H4 (cell line): ENCODE data around the gene BSN. TPM values are rescaled to one million over a fixed set of nuclear protein-coding genes. Genes with fewer than 3 reads are reported as not detected.

Experiments
- DNase-seq: peaks from one replicate; pipeline ENCODE4 v3.0.0-alpha.2; 2015; ENCODE audit warnings: low spot score
- total RNA-seq: library from RNA; depleted of rRNA; stranded (reverse); fragments of >200 nt; shearing (Covaris generic); gene quantifications from 2 replicates; pipeline ENCODE4 v1.2.3, GENCODE V29; 2014

The BSN gene
- total RNA-seq, 1 experiment from 2014 or later = 0.04 TPM

DNA sequence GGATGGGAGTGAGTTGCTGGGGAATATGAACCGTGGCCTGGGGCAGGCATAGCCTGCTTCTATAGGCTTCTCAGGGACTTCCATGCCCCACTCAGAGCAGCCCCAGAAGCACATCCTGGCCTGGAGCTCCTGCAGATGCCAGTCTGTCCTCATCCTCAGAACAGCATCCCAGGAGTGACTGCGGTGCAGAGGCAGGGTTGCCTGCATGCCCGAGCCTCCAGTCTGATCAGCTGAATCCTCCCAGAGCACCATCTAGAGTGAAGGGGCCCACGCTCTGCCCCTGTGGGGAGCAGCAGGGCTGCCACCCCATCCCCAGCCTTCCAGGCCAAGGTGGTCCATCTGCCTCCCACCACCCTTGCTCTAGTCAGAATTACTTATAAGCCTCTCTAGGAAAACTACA, 75.2 kb downstream of the BSN start:
- no peak for DNase-seq

DNA sequence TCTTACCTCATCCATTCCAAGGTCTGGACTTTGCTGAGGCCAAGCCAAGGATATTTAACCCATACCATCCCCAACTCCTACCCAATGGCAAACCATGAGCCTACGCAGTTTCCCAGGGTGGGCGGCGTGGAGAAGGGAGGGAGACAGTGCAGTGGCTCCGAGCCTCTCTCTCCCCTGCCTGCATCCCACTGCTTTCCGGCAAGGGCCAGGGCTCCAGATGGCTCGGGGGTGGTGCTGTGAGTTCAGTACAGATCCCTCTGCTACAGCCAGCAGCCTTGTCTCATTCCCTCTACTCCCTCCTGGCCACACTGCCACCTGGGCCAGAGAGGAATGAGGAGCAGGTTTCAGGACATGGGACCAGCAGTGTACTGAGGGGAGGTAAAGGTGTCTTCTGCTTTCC, 75.6 kb downstream of the BSN start:
- no peak for DNase-seq

DNA sequence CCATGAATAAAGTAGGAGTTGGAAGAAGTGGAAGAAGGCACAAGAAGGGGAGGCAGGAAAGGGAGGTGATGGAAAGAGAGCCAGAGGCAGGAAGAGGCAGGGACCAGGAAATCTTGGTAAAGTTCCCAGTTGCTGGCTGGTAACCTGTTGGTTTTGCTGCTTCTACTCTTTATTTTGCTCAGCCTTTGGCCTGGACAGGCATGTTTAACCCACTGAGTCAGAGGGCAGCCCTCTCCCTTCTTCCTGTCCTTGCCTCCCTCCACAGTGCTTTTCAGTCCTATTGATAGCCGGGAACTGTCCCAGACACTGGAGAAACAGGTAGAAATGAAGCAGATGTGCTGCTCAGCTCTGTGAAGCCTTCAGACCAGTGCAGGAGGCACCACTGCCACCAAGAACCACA, 76.5 kb downstream of the BSN start:
- DNase-seq = no peak

DNA sequence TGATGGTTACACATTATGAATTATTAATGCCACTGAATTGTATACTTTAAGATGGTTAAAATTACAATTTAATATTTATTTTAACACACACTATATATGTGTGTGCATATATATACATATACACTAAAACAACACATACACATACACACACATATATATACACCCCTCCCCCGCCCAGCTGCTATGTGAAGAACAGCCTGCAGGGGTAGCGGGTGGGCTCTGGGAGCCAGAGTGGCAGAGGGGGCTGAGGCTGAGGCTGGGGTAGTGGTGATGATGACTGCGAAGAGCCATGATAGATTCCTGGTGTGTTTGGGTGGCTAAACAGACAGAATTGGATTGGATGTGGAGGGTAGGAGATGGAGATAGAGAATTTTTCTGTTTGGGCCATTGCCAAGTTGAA, 80.5 kb downstream of the BSN start:
- no peak for DNase-seq

DNA sequence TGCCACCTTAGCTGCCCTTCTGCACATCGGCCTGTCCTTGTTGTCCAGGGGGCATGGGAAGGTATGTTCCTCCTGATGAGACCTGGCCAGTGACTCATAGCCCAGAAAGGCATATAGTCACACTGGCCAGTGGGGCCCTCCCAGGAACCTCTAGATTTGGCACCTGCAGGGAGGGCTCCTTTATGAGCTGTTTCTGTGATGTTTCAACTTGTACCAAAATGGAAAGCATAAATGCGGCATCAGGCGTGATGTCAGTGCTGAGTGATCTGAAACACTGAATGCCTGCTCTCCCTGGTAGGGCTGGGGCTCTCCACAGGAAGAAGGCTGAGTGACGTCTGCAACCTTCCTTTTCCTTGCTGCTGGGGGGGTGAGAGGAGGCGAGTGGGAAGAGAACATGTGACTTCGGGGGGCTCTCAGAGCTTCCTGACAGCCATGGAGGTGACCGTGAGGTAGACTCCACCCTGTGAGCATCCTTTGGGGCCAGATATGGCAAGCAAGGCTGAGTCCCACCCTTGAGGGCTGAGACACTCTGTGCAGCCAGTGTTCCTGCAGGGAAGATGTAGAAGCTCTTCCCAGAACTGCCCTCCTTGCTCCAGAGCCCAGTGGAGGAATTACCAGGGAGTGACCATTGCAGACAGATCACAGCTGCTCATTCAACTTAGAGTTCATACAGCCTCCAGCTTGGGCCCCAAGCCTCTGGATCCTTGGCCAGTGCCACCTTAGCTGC, 82.8 kb downstream of the BSN start:
- no peak for DNase-seq

DNA sequence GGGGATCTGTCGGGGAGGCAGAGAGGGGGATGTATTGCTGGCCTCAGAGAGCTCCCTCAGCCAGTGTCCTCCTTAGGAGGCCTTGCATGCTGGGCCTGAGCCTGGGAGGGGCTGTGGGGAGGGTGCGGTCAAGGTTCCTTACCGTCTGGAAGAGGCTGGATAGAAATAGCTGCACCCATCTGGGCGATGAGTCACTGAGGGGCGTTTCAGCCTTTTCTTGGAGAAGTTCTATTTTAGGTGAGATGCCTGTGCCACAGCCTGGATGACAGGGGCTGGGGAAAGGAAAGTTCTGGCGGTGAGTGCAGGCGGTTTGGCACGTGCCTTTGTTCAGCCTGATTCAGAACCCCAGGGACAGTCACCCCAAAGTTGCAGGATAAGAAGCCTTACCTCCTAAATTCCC, 84.2 kb downstream of the BSN start:
- DNase-seq = peak; percentile 80

DNA sequence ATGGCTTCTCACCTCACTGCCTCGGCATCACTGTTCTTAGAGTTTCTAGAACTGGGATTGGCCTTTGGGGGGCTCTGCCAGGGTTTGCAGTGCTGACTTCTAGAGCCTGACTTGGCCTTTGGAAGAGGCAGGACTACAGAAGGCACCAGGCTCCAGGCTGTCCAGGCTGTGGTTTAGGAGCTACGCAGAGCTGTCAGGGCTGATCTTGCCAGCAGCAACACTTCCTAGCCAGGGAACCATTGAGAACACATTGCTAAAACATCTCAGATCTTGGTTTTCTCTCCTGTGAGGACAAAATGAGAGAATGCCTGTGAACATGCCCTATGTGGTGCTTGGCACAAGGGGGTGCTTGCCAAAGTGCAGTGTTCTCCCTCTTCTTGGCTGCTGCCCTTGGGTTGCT, 85.3 kb downstream of the BSN start:
- DNase-seq = no peak

DNA sequence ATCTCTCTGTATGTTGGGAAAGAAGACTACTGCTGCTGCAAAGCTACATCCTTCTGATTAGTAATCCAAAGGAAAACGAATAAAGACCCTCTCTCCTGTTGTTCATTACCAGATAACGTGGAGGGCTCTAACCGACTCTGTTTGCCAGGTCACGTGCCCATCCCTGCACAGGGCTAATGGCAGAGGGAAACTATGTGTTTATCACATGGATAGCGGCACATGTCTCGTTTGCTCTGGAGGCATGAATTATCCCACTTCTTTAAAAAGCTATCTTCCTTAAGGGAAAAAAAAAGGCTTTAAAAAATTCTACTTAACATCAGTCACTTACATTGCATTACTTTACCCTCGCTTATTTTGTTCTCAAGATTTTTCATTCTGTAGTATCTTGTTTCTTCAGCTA, 87.0 kb downstream of the BSN start:
- no peak for DNase-seq

DNA sequence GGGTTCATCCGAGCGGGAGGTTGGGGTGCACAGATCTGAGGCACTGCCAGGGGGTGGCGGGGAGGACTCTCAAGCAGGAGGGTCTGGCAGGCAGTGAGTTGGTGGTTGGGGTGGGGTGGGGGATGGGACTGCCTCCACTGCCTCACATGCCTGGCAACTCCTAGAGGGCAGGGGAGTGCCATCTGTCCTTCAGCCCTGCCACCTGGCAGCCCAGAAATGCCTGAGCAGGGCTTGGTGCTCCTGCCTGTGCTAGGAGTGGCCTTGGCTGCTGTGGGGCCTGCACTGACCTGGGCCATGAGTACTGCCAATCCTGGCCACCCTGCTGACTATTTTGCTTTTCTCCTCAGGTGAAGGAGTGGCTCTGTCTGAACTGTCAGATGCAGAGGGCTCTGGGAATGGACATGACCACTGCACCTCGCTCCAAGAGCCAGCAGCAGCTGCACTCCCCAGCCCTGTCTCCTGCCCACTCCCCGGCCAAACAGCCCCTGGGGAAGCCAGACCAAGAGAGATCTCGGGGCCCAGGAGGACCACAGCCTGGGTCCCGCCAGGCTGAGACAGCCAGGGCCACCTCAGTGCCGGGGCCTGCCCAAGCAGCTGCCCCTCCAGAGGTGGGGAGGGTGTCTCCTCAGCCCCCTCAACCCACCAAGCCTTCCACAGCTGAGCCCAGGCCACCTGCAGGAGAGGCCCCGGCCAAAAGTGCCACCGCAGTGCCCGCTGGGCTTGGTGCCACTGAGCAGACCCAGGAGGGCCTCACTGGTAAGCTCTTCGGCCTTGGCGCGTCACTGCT, 87.8 kb downstream of the BSN start:
- DNase-seq = no peak

DNA sequence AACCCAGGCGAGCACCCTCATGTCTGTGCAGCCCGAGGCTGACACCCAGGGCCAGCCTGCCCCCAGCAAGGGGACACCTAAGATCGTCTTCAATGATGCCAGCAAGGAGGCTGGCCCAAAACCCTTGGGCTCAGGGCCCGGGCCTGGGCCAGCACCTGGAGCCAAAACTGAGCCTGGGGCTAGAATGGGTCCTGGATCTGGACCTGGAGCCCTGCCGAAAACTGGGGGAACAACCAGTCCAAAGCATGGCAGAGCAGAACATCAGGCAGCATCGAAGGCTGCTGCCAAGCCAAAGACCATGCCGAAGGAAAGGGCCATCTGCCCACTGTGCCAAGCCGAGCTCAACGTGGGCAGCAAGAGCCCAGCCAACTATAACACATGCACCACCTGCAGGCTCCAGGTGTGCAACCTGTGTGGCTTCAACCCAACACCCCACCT, 88.5 kb downstream of the BSN start:
- no peak for DNase-seq

DNA sequence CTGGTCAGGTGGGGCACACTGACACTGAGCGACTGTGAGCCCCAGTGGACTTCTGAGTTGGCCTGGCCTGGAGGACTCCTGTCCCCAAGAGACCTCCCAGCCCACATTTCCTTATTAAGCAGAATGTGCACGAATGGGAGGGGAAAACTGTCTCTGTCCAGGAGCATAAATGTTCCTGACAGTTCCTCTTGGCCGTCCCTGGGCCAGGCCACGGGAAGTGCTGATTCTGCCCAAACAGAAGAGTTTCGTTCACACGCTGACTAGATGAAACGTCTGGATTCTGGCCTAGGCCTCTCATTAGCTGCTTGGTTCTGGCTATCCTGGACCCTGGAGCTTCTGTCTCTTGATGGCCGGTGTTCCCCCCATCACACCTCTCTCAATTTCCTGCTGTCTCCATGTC, 90.4 kb downstream of the BSN start:
- DNase-seq = no peak

DNA sequence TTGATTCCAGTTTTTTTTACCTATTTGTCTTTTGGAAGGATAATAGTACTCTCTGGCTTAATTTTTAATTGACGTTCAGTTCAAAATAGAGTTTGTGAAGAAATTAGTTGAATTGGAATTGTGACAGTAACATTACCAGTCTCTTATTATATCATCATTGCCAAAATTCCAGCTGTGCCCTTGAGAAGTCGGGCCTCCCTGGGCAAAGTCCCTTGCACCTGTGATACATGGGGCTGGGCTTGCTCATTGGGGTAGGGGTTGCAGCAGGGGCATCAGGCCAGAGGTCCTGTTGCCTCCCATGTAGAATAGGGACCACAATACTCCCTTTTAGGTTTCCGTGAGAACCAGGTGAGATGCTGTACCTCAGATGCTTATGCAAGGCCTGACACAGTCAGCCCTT, 92.0 kb downstream of the BSN start:
- DNase-seq = no peak

DNA sequence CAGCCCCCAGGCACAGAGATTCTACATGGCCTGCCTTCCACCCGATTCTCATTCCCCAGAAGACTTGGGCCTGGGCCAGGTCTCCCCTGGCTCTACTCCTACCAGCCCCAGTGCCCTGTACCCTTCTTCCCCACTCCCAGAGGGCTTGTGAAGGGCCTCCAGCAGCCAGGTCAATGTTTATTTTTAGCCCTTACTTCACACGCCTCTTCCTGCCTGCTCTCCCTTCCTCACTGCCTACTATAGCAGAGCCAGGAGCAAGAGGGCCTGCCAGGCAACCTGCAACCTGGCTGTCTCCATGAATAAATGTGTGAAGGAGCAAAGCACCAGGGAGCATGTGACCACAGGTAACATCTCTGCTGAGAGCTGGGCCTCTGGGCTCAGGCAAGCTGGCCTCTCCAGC, 93.5 kb downstream of the BSN start:
- no peak for DNase-seq

DNA sequence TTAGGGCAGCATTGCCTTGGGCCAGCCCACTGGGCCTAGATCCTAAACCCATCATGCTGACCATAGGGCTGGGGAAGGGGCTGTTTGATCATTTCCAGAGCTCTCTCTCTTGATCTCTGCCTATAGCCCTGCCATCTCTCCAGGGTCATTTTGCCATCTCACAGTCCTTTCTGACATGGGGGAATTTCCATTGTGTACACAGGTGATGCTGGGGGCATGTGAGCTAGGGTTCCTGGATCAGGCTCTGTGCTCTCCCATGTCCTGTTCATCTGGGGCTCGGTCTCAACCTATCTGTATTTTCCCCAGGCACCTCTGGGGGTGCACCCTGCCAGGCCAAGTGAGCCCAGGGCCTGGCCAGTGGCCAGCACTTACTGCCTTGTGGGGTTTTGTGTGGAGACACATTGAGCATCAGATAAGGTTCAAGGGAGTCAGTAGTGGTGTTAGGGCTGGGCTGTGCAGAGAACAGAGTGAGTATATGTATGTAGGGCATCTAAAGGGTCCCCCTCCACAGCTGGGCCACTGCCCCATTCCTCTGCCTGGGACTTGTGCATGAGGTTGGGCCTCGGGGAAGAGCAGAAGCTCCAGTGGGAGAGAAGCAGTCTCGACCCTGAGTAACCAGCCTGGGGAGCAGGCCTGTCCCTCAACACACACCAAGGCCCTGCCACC, 94.2 kb downstream of the BSN start:
- DNase-seq = no peak

DNA sequence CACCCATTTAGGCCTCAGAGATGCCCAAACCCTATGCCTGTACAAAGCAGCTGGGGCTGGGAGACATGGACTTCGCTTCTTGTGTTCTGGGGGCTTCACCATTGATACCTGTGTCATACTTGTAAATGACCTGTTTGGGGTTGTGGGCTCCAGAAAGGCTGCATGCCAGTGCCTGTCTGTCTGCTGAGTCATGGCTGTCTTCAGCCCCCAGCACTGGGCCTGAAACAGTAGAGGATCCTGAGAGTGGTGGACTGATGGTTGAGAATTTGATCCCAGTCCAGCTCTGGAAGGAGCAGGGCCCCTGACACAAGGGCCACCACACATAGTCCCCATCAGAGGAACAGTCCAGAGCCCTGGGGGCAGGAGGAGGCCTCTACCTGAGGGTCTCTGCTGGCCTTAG, 95.3 kb downstream of the BSN start:
- no peak for DNase-seq

DNA sequence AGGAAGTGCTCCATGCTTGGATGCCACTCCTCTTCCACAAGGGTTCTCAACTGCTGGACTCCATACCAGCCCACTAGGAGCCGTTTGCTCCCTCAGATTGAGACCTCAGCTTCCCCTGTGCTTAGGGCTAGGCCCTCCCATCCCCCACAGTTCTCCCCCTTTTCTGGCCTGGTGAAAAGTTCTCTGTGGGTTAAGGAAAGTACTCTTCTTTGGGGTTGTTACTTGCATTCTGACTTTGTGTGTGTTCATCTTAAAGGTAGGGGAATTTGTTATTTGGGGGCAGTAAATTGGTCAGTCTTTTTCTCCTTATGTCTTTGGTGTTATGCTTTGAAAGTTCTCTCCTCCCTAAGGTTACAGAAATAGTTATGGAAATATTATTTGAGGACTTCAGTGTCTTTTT, 95.9 kb downstream of the BSN start:
- no peak for DNase-seq

DNA sequence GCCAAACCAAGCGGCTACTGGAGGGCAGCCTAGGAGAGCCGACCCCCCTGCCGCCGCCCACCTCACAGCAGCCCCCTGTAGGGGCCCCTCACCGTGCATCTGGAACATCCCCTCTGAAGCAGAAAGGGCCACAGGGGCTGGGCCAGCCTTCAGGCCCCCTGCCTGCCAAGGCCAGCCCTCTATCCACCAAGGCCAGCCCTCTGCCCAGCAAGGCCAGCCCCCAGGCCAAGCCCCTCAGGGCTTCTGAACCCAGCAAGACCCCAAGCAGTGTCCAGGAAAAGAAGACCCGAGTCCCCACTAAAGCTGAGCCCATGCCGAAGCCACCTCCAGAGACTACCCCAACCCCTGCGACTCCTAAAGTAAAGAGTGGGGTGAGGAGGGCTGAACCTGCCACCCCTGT, 96.4 kb downstream of the BSN start:
- DNase-seq = no peak

DNA sequence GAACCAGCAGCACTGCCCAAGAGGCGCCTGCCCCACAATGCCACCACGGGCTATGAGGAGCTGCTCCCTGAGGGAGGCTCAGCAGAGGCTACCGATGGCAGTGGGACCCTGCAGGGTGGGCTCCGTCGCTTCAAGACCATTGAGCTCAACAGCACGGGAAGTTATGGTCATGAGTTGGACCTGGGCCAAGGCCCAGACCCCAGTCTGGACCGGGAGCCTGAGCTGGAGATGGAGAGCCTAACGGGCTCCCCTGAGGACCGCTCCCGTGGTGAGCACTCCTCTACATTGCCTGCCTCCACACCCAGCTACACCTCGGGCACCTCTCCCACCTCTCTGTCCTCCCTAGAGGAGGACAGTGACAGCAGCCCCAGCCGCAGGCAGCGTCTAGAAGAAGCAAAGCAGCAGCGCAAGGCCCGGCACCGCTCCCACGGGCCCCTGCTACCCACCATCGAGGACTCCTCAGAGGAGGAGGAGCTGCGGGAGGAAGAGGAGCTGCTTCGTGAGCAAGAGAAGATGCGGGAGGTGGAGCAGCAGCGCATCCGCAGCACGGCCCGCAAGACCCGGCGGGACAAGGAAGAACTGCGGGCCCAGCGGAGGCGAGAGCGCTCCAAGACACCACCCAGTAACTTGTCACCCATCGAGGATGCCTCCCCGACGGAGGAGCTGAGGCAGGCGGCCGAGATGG, 98.1 kb downstream of the BSN start:
- DNase-seq = no peak

DNA sequence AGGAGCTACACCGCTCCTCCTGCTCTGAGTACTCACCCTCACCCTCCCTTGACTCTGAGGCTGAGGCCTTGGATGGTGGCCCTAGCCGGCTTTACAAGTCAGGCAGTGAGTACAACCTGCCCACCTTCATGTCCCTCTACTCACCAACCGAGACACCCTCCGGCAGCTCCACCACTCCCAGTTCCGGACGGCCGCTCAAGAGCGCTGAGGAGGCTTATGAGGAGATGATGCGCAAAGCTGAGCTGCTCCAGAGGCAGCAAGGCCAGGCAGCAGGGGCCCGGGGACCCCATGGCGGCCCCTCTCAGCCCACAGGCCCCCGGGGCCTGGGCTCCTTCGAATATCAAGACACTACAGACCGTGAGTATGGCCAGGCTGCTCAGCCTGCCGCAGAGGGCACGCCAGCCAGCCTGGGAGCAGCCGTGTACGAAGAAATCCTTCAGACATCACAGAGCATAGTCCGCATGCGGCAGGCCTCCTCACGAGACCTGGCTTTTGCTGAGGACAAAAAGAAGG, 98.7 kb downstream of the BSN start:
- DNase-seq = no peak

DNA sequence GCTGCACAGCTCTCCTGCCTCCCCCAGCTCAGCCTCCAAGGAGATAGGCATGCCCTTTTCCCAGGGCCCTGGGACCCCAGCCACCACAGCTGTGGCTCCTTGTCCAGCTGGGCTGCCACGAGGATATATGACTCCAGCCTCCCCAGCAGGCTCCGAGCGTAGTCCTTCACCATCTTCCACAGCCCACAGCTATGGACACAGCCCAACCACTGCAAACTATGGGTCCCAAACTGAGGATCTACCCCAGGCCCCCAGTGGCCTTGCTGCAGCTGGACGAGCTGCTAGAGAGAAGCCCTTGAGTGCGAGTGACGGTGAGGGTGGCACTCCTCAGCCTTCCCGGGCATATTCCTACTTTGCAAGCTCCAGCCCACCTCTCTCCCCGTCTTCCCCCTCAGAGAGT, 99.3 kb downstream of the BSN start:
- DNase-seq = no peak

DNA sequence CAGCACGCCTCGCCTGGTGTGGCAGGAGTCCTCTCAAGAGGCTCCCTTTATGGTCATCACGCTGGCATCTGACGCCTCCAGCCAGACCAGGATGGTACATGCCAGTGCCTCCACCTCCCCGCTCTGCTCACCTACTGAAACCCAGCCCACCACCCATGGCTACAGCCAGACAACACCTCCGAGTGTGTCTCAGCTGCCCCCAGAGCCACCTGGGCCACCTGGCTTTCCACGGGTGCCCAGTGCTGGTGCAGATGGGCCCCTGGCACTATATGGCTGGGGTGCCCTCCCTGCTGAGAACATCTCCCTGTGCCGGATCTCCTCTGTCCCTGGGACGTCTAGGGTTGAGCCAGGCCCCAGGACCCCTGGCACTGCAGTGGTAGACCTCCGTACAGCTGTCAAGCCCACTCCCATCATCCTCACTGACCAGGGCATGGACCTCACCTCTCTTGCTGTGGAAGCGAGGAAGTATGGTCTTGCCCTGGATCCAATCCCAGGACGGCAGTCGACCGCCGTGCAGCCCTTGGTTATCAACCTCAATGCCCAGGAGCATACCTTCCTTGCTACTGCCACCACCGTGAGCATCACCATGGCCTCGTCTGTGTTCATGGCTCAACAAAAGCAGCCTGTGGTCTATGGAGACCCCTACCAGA, 100.0 kb downstream of the BSN start:
- DNase-seq = no peak
